ENCODE results near the gene PPP1R3G.

Gene PPP1R3G

DNA sequence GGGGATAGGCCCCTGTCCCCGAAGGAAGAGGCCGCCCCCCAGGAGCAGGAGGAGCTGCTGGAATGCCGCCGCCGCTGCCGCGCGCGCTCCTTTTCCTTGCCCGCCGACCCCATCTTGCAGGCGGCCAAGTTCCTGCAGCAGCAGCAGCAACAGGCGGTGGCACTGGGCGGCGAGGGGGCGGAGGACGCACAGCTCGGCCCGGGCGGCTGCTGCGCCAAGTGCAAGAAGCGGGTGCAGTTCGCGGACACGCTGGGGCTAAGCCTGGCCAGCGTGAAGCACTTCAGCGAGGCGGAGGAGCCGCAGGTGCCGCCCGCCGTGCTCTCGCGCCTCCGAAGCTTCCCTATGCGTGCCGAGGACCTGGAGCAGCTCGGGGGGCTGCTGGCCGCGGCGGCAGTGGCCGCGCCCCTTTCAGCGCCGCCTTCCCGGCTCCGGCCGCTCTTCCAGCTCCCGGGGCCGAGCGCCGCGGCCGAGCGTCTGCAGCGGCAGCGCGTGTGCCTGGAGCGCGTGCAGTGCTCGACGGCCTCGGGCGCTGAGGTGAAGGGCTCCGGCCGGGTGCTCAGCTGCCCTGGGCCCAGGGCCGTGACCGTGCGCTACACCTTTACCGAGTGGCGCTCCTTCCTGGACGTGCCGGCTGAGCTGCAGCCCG, 630 bp downstream of the PPP1R3G start:
- H3K36me3 ChIP-seq, result no peaks in the 10 kb centered on the region
- peak overlapping the region; percentile 67 for H3K4me3 ChIP-seq (ENCODE audit: low read depth, low read length)
- H3K9me3 ChIP-seq (ENCODE audit: severe bottlenecking), result peaks cover 2% of the 10 kb centered on the region
- H3K27ac ChIP-seq, result no peak overlapping the region
- TF ChIP-seq, protein P1, sequence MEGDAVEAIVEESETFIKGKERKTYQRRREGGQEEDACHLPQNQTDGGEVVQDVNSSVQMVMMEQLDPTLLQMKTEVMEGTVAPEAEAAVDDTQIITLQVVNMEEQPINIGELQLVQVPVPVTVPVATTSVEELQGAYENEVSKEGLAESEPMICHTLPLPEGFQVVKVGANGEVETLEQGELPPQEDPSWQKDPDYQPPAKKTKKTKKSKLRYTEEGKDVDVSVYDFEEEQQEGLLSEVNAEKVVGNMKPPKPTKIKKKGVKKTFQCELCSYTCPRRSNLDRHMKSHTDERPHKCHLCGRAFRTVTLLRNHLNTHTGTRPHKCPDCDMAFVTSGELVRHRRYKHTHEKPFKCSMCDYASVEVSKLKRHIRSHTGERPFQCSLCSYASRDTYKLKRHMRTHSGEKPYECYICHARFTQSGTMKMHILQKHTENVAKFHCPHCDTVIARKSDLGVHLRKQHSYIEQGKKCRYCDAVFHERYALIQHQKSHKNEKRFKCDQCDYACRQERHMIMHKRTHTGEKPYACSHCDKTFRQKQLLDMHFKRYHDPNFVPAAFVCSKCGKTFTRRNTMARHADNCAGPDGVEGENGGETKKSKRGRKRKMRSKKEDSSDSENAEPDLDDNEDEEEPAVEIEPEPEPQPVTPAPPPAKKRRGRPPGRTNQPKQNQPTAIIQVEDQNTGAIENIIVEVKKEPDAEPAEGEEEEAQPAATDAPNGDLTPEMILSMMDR (IDR thresholded peaks at IDR 0.05; ENCODE audit: low read depth, low read length), result no peak
- peak; percentile 72 for DNase-seq
- peaks cover 27% of the 10 kb centered on the region for H3K27me3 ChIP-seq (ENCODE audit: insufficient read depth, low read depth, severe bottlenecking)

DNA sequence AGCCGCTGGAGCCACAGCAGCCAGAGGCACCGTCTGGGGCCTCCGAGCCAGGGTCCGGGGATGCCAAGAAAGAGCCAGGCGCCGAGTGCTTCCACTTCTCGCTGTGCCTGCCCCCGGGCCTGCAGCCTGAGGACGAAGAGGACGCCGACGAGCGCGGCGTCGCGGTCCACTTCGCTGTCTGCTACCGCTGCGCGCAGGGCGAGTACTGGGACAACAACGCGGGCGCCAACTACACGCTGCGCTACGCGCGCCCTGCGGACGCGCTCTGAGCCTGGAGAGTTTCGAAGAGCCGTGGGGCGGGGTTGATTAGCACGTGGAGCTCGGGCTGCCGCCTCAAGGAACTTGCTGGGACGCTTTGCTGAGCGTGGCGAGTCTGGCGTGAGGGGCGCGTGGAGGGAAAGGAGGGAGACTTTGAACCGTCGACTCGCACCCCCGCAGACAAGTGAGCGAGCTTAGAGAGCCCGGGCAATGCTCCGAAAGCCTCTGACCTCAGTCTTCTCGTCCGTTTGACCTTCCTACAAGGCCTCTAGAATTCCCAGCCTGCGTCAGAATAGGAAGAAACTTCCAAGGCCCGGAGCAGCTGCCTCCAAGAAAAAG, 1.3 kb downstream of the PPP1R3G start:
- peak overlapping the region; percentile 67 for H3K4me3 ChIP-seq (ENCODE audit: low read depth, low read length)
- H3K27ac ChIP-seq, result no peak overlapping the region
- TF ChIP-seq, protein P1 (IDR thresholded peaks at IDR 0.05; ENCODE audit: low read depth, low read length), result no peak
- H3K9me3 ChIP-seq (ENCODE audit: severe bottlenecking), result peaks cover 2% of the 10 kb centered on the region
- peaks cover 27% of the 10 kb centered on the region for H3K27me3 ChIP-seq (ENCODE audit: insufficient read depth, low read depth, severe bottlenecking)
- DNase-seq, result no peak
- no peaks in the 10 kb centered on the region for H3K36me3 ChIP-seq

DNA sequence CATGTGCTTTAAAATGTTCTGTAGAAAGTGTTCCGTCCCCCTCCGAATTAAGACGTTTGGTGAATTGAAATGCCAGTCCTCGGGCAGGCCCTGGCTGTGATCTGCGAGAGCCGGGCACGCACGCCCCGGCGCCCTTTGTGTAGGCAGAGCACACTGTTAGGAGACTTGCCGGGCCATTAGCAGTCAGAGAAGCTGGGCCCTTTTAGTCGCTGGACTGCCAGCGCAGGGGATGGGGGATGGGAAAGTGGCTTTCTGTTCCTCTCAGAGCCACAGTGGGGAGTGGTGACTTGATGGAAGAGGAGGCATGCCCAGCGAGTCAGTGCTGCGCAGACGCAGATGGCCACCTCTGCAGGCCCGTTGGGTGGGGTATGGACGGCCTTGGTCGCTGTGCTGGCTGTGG, 2.2 kb downstream of the PPP1R3G start:
- peaks cover 27% of the 10 kb centered on the region for H3K27me3 ChIP-seq (ENCODE audit: insufficient read depth, low read depth, severe bottlenecking)
- DNase-seq, result no peak

DNA sequence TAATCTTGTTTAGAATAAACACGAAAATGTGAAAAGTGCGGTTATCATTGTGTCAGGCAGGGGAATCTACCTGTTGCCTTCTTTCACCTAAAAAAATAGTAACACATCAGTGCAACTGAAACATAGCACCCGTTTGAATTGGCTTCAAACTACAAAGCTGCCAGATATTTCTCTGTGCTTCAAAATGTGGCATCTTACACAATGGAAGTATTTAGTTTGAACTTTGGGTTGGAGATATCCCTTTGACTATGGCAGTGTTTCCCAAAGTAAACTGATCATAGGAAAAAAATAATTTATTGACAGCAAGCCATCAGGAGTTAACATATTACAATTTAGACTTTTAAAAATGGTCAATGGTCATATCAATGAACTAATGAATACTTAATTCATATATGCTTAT, 3.6 kb downstream of the PPP1R3G start:
- TF ChIP-seq, protein P1 (IDR thresholded peaks at IDR 0.05; ENCODE audit: low read depth, low read length), result no peak
- no peak for DNase-seq
- H3K4me3 ChIP-seq (ENCODE audit: low read depth, low read length), result no peak overlapping the region
- H3K27ac ChIP-seq, result no peak overlapping the region
- peaks cover 2% of the 10 kb centered on the region for H3K9me3 ChIP-seq (ENCODE audit: severe bottlenecking)
- H3K36me3 ChIP-seq, result no peaks in the 10 kb centered on the region
- H3K27me3 ChIP-seq (ENCODE audit: insufficient read depth, low read depth, severe bottlenecking), result peaks cover 22% of the 10 kb centered on the region

More for the DNA sequence above, 2.2 kb downstream of the PPP1R3G start:
- Histone ChIP-seq H3K4me3 (ENCODE audit: low read depth, low read length) (no peak overlapping the region), H3K36me3 (no peaks in the 10 kb centered on the region), H3K9me3 (ENCODE audit: severe bottlenecking) (peaks cover 2% of the 10 kb centered on the region), H3K27ac (no peak overlapping the region)
- TF ChIP-seq, protein P1 (IDR thresholded peaks at IDR 0.05; ENCODE audit: low read depth, low read length), result no peak

DNA sequence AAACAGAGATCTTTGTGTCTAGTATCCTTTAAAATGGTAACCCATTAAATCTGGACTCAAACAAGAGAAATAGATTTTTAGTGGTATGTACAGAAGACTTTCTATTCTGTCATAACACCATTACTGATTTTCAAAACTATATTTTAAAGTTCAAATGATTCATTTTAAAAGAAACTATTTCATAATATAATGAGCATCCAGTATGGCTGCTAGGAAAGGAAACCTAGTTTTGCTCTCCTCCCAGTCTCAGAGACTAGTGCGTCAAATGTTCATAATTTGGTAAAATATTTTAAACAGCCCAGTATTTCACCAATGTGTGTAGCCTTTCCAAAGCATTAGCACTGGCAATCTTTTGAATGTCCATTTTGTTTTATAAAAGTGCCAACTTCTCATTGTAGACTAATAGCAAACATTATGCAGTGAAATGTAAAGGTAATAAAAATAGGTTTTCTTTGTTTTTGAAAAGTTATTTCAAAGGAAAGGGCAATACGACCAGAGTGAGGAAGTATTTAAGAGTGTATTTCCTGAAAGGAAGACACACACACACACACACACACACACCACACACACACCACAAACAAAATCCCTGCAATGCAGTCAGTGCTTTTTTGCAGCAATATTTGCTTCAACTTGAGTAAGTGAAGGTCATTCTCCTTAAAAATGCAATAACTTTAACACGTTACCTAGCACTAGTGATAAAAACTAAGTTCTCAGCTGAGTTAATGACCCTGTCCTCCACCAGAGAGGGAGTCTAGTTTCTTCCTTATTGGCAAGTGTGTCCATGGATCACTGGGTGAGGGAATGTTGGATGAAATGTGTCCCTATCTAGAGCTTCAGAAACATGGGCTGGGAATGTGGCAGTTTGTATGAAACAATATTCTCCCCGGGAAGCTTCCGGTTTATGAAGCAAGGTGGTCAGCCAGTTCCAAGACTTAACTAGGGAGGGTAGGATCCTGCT, 4.6 kb downstream of the PPP1R3G start:
- DNase-seq, result no peak
- TF ChIP-seq, protein P1 (IDR thresholded peaks at IDR 0.05; ENCODE audit: low read depth, low read length), result no peak
- no peak overlapping the region for H3K4me3 ChIP-seq (ENCODE audit: low read depth, low read length)
- no peaks in the 10 kb centered on the region for H3K36me3 ChIP-seq
- H3K9me3 ChIP-seq (ENCODE audit: severe bottlenecking), result no peaks in the 10 kb centered on the region
- peaks cover 14% of the 10 kb centered on the region for H3K27me3 ChIP-seq (ENCODE audit: insufficient read depth, low read depth, severe bottlenecking)
- no peak overlapping the region for H3K27ac ChIP-seq
